ENCODE measurements around the gene SMYD3.

- TF ChIP-seq CTCF (IDR thresholded peaks at IDR 0.05) (no peak), POLR2A (IDR thresholded peaks at IDR 0.05) (no peak)
Observed at GRCh38 chr1:246122071-246122470, 385.0 kb downstream of the SMYD3 start.

Measured in adrenal gland (tissue), 5 donors.